Choroid plexus epithelial cell (primary cell): ENCODE data around the gene ARMH4.

Experiments used
- DNase-seq: peaks from one replicate; pipeline ENCODE4 v3.0.0-alpha.2; 2010; ENCODE audit warnings: low read depth
- H3K4me3 ChIP-seq: 2 replicates; pipeline ENCODE4 v1.5.1; 2011; ENCODE audit warnings: low read depth, mild to moderate bottlenecking, control low read depth, low read length, moderate library complexity
- CTCF ChIP-seq: conservative IDR thresholded peaks from 2 replicates; pipeline ENCODE4 v1.5.1; 2011; ENCODE audit warnings: low read depth, mild to moderate bottlenecking, control low read depth, inconsistent platforms, low read length, moderate library complexity

The ARMH4 gene

GRCh38 chr14:58193542-58193941 lies 41.5 kb upstream of the ARMH4 start:
- DNase-seq: no peak
- TF ChIP-seq CTCF: no peak
- no peak overlapping the region for H3K4me3 ChIP-seq

GRCh38 chr14:58191763-58192601 lies 40.0 kb upstream of the ARMH4 start:
- no peak for TF ChIP-seq CTCF
- H3K4me3 ChIP-seq: no peak overlapping the region
- DNase-seq: no peak

- TF ChIP-seq CTCF: no peak
- no peak overlapping the region for H3K4me3 ChIP-seq
- DNase-seq: no peak
These were observed 37.2 kb upstream of the ARMH4 start for GRCh38 chr14:58189176-58189575.

- H3K4me3 ChIP-seq: no peak overlapping the region
- DNase-seq: no peak
- no peak for TF ChIP-seq CTCF
These were observed 25.1 kb upstream of the ARMH4 start for GRCh38 chr14:58177125-58177524.

- H3K4me3 ChIP-seq: no peak overlapping the region
- DNase-seq: peak; percentile 92
- no peak for TF ChIP-seq CTCF
These were observed 19.1 kb upstream of the ARMH4 start for GRCh38 chr14:58171090-58171489.

GRCh38 chr14:58167891-58168290 lies 15.9 kb upstream of the ARMH4 start:
- no peak for TF ChIP-seq CTCF
- H3K4me3 ChIP-seq: no peak overlapping the region

GRCh38 chr14:58167057-58167456 lies 15.0 kb upstream of the ARMH4 start:
- no peak for DNase-seq
- TF ChIP-seq CTCF: no peak
- H3K4me3 ChIP-seq: no peak overlapping the region

More at GRCh38 chr14:58167891-58168290, 15.9 kb upstream of the ARMH4 start:
- no peak for DNase-seq
